GM12873 (cell line): Measurements from ENCODE around the gene VANGL1.

Experiments used
- CTCF ChIP-seq: IDR thresholded peaks from 2 replicates; pipeline ENCODE4 v1.5.1; 2012; ENCODE audit warnings: low read depth, mild to moderate bottlenecking, moderate library complexity, low read length, control low read depth; ENCODE audit not compliant: insufficient read depth; ENCODE audit errors: missing control alignments

The VANGL1 gene

GRCh38 chr1:115665319-115666096, 23.7 kb downstream of the VANGL1 start:
- TF ChIP-seq CTCF = no peak

GRCh38 chr1:115666206-115666605, 24.4 kb downstream of the VANGL1 start:
- TF ChIP-seq CTCF = no peak

GRCh38 chr1:115666702-115667101, 24.9 kb downstream of the VANGL1 start:
- TF ChIP-seq CTCF = no peak

GRCh38 chr1:115668579-115668978, 26.8 kb downstream of the VANGL1 start:
- TF ChIP-seq CTCF = no peak

GRCh38 chr1:115669002-115669673, 27.4 kb downstream of the VANGL1 start:
- no peak for TF ChIP-seq CTCF

GRCh38 chr1:115669886-115670285, 28.1 kb downstream of the VANGL1 start:
- TF ChIP-seq CTCF = no peak

GRCh38 chr1:115670476-115671175, 28.9 kb downstream of the VANGL1 start:
- no peak for TF ChIP-seq CTCF
